ENCODE results near the gene FBXO8. TPM values are rescaled to one million over a fixed set of nuclear protein-coding genes. Genes with fewer than 3 reads are reported as not detected.

FBXO8 gene
- total RNA-seq, 2 experiments from 2014 or later, result 12.6 to 12.7 TPM

DNA sequence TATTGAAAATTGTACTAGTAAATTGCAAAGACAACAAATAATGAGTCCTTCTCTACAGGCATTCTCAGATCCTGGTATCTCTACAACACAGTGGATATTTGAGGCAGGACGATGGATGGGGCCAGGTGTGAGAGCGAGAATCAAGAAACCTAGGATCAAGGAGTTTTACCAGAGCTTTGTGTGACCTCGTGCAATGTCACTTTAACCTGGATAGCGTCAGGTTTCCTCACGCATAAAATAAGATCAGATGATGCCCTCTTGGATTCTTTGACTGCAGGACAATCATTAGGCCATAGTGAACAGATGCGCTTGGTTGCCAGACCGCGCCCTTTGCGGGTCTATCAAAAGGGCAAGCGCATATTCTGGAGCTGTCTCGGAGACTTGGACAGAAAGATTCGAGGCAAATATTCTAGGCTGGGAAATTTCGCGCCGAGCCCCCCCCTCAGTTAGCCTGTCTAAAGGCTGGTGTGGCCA is 66.6 kb downstream of the FBXO8 start:
- ChIA-PET POLR2A (no interaction called here), CTCF (ENCODE audit: unreplicated experiment) (interaction anchor here (0.6 to 0.9 kb wide), 2 partner anchors 13 to 108 kb away, joined by 3 to 4 read pairs; no protein-coding TSS in a partner anchor)
- no peak overlapping the region for H2AFZ ChIP-seq (ENCODE audit: low read length)
- H3K79me2 ChIP-seq (ENCODE audit: insufficient read depth, low read depth, low read length), result no peaks in the 10 kb centered on the region
- H3K27ac ChIP-seq (ENCODE audit: low read depth, low read length, poor library complexity, severe bottlenecking), result no peak overlapping the region
- intact Hi-C loops (cut with micrococcal nuclease; ENCODE audit: unreplicated experiment), result no loop called here
- H3K9me2 ChIP-seq (ENCODE audit: insufficient read depth, low read length), result no peaks in the 10 kb centered on the region
- no peak for DNase-seq (ENCODE audit: low spot score)
- H4K20me1 ChIP-seq (ENCODE audit: insufficient read depth, low read length), result no peaks in the 10 kb centered on the region
- no peaks in the 10 kb centered on the region for H3K4me1 ChIP-seq (ENCODE audit: insufficient read depth, low read length, poor library complexity, severe bottlenecking)
- H3K4me2 ChIP-seq (ENCODE audit: low read length), result no peak overlapping the region
- BruUV-seq (replicated peaks), result no TSS peak
- TF ChIP-seq, protein P1, sequence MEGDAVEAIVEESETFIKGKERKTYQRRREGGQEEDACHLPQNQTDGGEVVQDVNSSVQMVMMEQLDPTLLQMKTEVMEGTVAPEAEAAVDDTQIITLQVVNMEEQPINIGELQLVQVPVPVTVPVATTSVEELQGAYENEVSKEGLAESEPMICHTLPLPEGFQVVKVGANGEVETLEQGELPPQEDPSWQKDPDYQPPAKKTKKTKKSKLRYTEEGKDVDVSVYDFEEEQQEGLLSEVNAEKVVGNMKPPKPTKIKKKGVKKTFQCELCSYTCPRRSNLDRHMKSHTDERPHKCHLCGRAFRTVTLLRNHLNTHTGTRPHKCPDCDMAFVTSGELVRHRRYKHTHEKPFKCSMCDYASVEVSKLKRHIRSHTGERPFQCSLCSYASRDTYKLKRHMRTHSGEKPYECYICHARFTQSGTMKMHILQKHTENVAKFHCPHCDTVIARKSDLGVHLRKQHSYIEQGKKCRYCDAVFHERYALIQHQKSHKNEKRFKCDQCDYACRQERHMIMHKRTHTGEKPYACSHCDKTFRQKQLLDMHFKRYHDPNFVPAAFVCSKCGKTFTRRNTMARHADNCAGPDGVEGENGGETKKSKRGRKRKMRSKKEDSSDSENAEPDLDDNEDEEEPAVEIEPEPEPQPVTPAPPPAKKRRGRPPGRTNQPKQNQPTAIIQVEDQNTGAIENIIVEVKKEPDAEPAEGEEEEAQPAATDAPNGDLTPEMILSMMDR (conservative IDR thresholded peaks at IDR 0.05; ENCODE audit: low read length), result no peak
- no peak for TF ChIP-seq EZH2phosphoT487 (IDR thresholded peaks at IDR 0.05; ENCODE audit: borderline replicate concordance, low read depth, low read length)
- no peaks in the 10 kb centered on the region for H3K36me3 ChIP-seq (ENCODE audit: insufficient read depth, low read length)
- no peak overlapping the region for H3K4me3 ChIP-seq (ENCODE audit: low read depth, low read length, poor library complexity, severe bottlenecking)
- H3K9me3 ChIP-seq (ENCODE audit: low read length), result no peaks in the 10 kb centered on the region

DNA sequence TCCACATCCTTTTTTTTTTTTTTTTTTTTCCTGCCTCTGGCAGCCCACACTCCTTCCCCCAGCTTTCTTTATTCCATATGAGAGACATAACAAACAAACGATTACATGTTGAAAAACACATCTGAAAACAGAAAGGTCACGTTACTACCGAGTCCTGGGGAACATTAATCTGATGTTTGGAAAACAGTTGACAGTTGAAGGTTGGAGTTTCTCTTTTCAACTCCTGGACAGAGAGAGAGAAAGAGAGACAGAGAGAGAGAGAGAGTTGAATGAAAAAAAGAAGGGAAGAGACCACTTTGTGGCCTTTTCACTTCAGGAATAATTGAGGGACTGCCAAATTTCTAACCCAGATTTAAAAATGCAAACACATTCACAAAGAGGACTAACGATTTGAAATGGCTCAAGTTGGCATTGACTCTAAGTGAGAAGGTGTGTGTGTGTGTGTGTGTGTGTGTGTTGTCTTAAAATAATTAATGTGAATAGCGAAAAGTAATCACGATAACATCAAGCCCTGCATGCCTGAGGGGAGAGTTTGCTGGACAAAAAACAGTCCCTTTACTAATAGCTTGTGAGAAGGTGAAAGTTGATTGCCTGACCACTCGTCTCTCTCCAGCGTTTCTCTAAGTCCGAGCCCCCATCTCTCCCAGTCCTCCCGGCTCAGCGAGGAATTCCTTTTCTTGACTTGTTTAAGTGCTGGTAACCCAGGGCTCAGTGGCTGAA is 67.3 kb downstream of the FBXO8 start:
- CTCF ChIA-PET (ENCODE audit: unreplicated experiment), result interaction anchor here (0.6 kb wide), 1 partner anchor 107 kb away, joined by 4 read pairs; no protein-coding TSS in a partner anchor
- Histone ChIP-seq H3K9me3 (ENCODE audit: low read length) (no peaks in the 10 kb centered on the region), H2AFZ (ENCODE audit: low read length) (no peak overlapping the region), H3K9me2 (ENCODE audit: insufficient read depth, low read length) (no peaks in the 10 kb centered on the region), H3K4me1 (ENCODE audit: insufficient read depth, low read length, poor library complexity, severe bottlenecking) (no peaks in the 10 kb centered on the region), H3K36me3 (ENCODE audit: insufficient read depth, low read length) (no peaks in the 10 kb centered on the region), H3K79me2 (ENCODE audit: insufficient read depth, low read depth, low read length) (no peaks in the 10 kb centered on the region), H3K4me3 (ENCODE audit: low read depth, low read length, poor library complexity, severe bottlenecking) (no peak overlapping the region), H4K20me1 (ENCODE audit: insufficient read depth, low read length) (no peaks in the 10 kb centered on the region), H3K4me2 (ENCODE audit: low read length) (no peak overlapping the region), H3K27ac (ENCODE audit: low read depth, low read length, poor library complexity, severe bottlenecking) (no peak overlapping the region)
- POLR2A ChIA-PET, result interaction anchor here (0.6 to 1.0 kb wide), 2 partner anchors 11 to 128 kb away, joined by 3 read pairs; no protein-coding TSS in a partner anchor
- TF ChIP-seq, protein P1 (conservative IDR thresholded peaks at IDR 0.05; ENCODE audit: low read length), result no peak
- no peak for TF ChIP-seq EZH2phosphoT487 (IDR thresholded peaks at IDR 0.05; ENCODE audit: borderline replicate concordance, low read depth, low read length)
- DNase-seq (ENCODE audit: low spot score), result no peak
- no TSS peak for BruUV-seq (replicated peaks)
- intact Hi-C loops (cut with micrococcal nuclease; ENCODE audit: unreplicated experiment), result no loop called here

DNA sequence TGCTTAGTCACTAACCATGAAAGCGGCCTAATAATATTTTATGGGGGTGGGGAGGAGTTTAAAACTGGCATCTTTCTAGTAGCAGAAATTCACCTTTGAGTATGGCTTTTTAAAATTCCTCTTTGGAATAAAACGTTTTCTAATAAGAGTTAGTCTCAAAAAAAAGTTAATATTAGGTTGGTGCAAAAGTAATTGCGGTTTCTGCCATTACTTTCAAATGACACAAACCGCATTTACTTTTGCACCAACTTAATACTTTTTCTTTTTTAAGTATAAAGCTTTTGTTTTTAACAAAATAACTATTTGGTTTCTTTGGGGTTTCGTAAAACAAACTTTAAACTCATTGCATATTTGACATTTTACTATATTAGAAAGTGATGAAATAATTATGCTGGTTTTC is 68.4 kb downstream of the FBXO8 start:
- Histone ChIP-seq H2AFZ (ENCODE audit: low read length) (no peak overlapping the region), H3K4me3 (ENCODE audit: low read depth, low read length, poor library complexity, severe bottlenecking) (no peak overlapping the region), H3K4me2 (ENCODE audit: low read length) (no peak overlapping the region), H3K9me3 (ENCODE audit: low read length) (no peaks in the 10 kb centered on the region), H4K20me1 (ENCODE audit: insufficient read depth, low read length) (no peaks in the 10 kb centered on the region), H3K36me3 (ENCODE audit: insufficient read depth, low read length) (no peaks in the 10 kb centered on the region), H3K9me2 (ENCODE audit: insufficient read depth, low read length) (no peaks in the 10 kb centered on the region), H3K79me2 (ENCODE audit: insufficient read depth, low read depth, low read length) (no peaks in the 10 kb centered on the region), H3K4me1 (ENCODE audit: insufficient read depth, low read length, poor library complexity, severe bottlenecking) (no peaks in the 10 kb centered on the region), H3K27ac (ENCODE audit: low read depth, low read length, poor library complexity, severe bottlenecking) (no peak overlapping the region)
- ChIA-PET CTCF (ENCODE audit: unreplicated experiment) (no interaction called here), POLR2A (interaction anchor here (0.6 to 1.0 kb wide), 3 partner anchors 10 to 57 kb away, joined by 3 read pairs; no protein-coding TSS in a partner anchor)
- no peak for DNase-seq (ENCODE audit: low spot score)
- BruUV-seq (replicated peaks), result no TSS peak
- TF ChIP-seq, protein P1 (conservative IDR thresholded peaks at IDR 0.05; ENCODE audit: low read length), result no peak
- TF ChIP-seq EZH2phosphoT487 (IDR thresholded peaks at IDR 0.05; ENCODE audit: borderline replicate concordance, low read depth, low read length), result no peak
- intact Hi-C loops (cut with micrococcal nuclease; ENCODE audit: unreplicated experiment), result no loop called here

Data from OCI-LY7 (cell line).